ENCODE measurements around the gene CCDC177.

Gene CCDC177

GRCh38 chr14:69624136-69624535 is 49.5 kb upstream of the CCDC177 start:
- ChIA-PET CTCF (interaction anchor here (0.6 to 1.3 kb wide), 3 partner anchors 9 to 50 kb away, joined by 3 to 6 read pairs (median 3); partner anchors contain the start of gene CCDC177), POLR2A (interaction anchor here (0.7 kb wide), 1 partner anchor 70 kb away, joined by 4 read pairs; no protein-coding TSS in a partner anchor)
- Histone ChIP-seq H3K27ac (ENCODE audit: extremely low read depth, low read depth, low read length) (no peak overlapping the region), H3K4me3 (ENCODE audit: low read depth, low read length) (no peak overlapping the region), H3K36me3 (ENCODE audit: control insufficient read depth in 2 of 2, insufficient read depth in 1 of 2, low read length in 2 of 2) (no peaks in the 10 kb centered on the region), H3K9me3 (ENCODE audit: control insufficient read depth, insufficient read depth, low read depth, low read length) (no peaks in the 10 kb centered on the region), H3K4me1 (ENCODE audit: control insufficient read depth, insufficient read depth, low read length) (peaks cover 1% of the 10 kb centered on the region; the same call in 1 of the 2 replicates)
- TF ChIP-seq ZNF239 (tag by site-specific recombination; IDR thresholded peaks at IDR 0.05) (no peak), ZNF654 (tag by site-specific recombination; IDR thresholded peaks at IDR 0.05; ENCODE audit: low read depth) (no peak), ZNF335 (tag by site-specific recombination; conservative IDR thresholded peaks at IDR 0.05) (no peak), ZBTB11 (tag by site-specific recombination; conservative IDR thresholded peaks at IDR 0.05; ENCODE audit: low read depth) (no peak), ZNF184 (tag by site-specific recombination; IDR thresholded peaks at IDR 0.05) (no peak), ZNF121 (tag by site-specific recombination; IDR thresholded peaks at IDR 0.05) (no peak)

- Histone ChIP-seq H3K9me3 (ENCODE audit: control insufficient read depth, insufficient read depth, low read depth, low read length) (no peaks in the 10 kb centered on the region), H3K4me1 (ENCODE audit: control insufficient read depth, insufficient read depth, low read length) (peaks cover 9% of the 10 kb centered on the region), H3K27ac (ENCODE audit: extremely low read depth, low read depth, low read length) (no peak overlapping the region), H3K4me3 (ENCODE audit: low read depth, low read length) (no peak overlapping the region), H3K36me3 (ENCODE audit: control insufficient read depth in 2 of 2, insufficient read depth in 1 of 2, low read length in 2 of 2) (no peaks in the 10 kb centered on the region)
- no peak for TF ChIP-seq ZNF521 (tag by site-specific recombination; IDR thresholded peaks at IDR 0.05)
- TF ChIP-seq ZNF664 (tag by site-specific recombination; IDR thresholded peaks at IDR 0.05) = no peak
- no peak for TF ChIP-seq HOXC10 (CRISPR knock-in tag; IDR thresholded peaks at IDR 0.05)
- TF ChIP-seq ZNF23 (tag by site-specific recombination; IDR thresholded peaks at IDR 0.05; ENCODE audit: borderline replicate concordance) = no peak
- TF ChIP-seq ZBTB11 (tag by site-specific recombination; conservative IDR thresholded peaks at IDR 0.05; ENCODE audit: low read depth) = no peak
- TF ChIP-seq ZNF645 (tag by site-specific recombination; IDR thresholded peaks at IDR 0.05) = no peak
- TF ChIP-seq ZNF391 (tag by site-specific recombination; IDR thresholded peaks at IDR 0.05; ENCODE audit: borderline replicate concordance, low read depth) = no peak
- no peak for TF ChIP-seq ZNF561 (tag by site-specific recombination; IDR thresholded peaks at IDR 0.05; ENCODE audit: borderline replicate concordance)
- TF ChIP-seq ZNF266 (tag by site-specific recombination; IDR thresholded peaks at IDR 0.05; ENCODE audit: low read depth) = no peak
- TF ChIP-seq GFI1B (tag by site-specific recombination; IDR thresholded peaks at IDR 0.05) = no peak
- no peak for TF ChIP-seq ZNF223 (tag by site-specific recombination; IDR thresholded peaks at IDR 0.05)
- no peak for TF ChIP-seq ZNF513 (tag by site-specific recombination; IDR thresholded peaks at IDR 0.05)
- TF ChIP-seq ZBTB17 (tag by site-specific recombination; IDR thresholded peaks at IDR 0.05) = no peak
- TF ChIP-seq ZNF362 (tag by site-specific recombination; IDR thresholded peaks at IDR 0.05) = no peak
- TF ChIP-seq MEIS1 (CRISPR knock-in tag; IDR thresholded peaks at IDR 0.05; ENCODE audit: borderline replicate concordance) = no peak
- TF ChIP-seq ZNF423 (tag by site-specific recombination; IDR thresholded peaks at IDR 0.05) = no peak
- no peak for TF ChIP-seq ZBTB48 (tag by site-specific recombination; IDR thresholded peaks at IDR 0.05)
- no peak for TF ChIP-seq ZNF404 (tag by site-specific recombination; IDR thresholded peaks at IDR 0.05)
- no peak for TF ChIP-seq ZNF510 (tag by site-specific recombination; IDR thresholded peaks at IDR 0.05; ENCODE audit: insufficient replicate concordance)
- CTCF ChIA-PET = no interaction called here
- POLR2A ChIA-PET = no interaction called here
Observed at GRCh38 chr14:69620981-69621380, 46.3 kb upstream of the CCDC177 start.

Measured in HEK293 (cell line).